Osteoblast (primary cell): ENCODE measurements around the gene HDAC11. TPM values are rescaled to one million over a fixed set of nuclear protein-coding genes. Genes with fewer than 3 reads are reported as not detected.

Source experiments
- DNase-seq: peaks from one replicate; pipeline ENCODE4 v3.0.0; 2011; ENCODE audit warnings: low spot score, mixed read lengths; ENCODE audit not compliant: insufficient read length; ENCODE audit errors: missing footprints
- H2AFZ ChIP-seq: 2 replicates; pipeline ENCODE4 v1.6.0; 2011; ENCODE audit warnings: mild to moderate bottlenecking, low read length
- H3K27ac ChIP-seq: 2 replicates; pipeline ENCODE4 v1.5.1; 2011; ENCODE audit warnings: mild to moderate bottlenecking, low read depth, low read length, moderate library complexity
- H3K27me3 ChIP-seq: 2 replicates; pipeline ENCODE4 v1.6.0; 2012; ENCODE audit warnings: mild to moderate bottlenecking, control low read depth, inconsistent platforms, low read length, moderate library complexity; ENCODE audit not compliant: insufficient read depth
- H3K36me3 ChIP-seq: 2 replicates; pipeline ENCODE4 v1.5.1; 2011; ENCODE audit warnings: mild to moderate bottlenecking, low read length, control low read depth, moderate library complexity; ENCODE audit not compliant: insufficient read depth
- H3K4me1 ChIP-seq: 2 replicates; pipeline ENCODE4 v1.5.1; 2011; ENCODE audit warnings: mild to moderate bottlenecking, low read length, control low read depth, moderate library complexity; ENCODE audit not compliant: insufficient read depth
- H3K4me2 ChIP-seq: 2 replicates; pipeline ENCODE4 v1.6.0; 2011; ENCODE audit warnings: mild to moderate bottlenecking, low read length; ENCODE audit not compliant: insufficient read depth
- H3K4me3 ChIP-seq: fragments of 200-600 bp; sonication (generic); 3 replicates; pipeline ENCODE4 v1.5.1; 2012; ENCODE audit warnings: mild to moderate bottlenecking, low read length, inconsistent platforms; ENCODE audit not compliant: insufficient read depth
- H3K79me2 ChIP-seq: 2 replicates; pipeline ENCODE4 v1.6.0; 2012; ENCODE audit warnings: mild to moderate bottlenecking, low read length, control low read depth, inconsistent platforms; ENCODE audit not compliant: insufficient read depth
- H3K9me3 ChIP-seq: 2 replicates; pipeline ENCODE4 v1.5.1; 2011; ENCODE audit warnings: low read depth, low read length, control low read depth
- H4K20me1 ChIP-seq: 2 replicates; pipeline ENCODE4 v1.6.0; 2012; ENCODE audit warnings: mild to moderate bottlenecking, low read length, control low read depth; ENCODE audit not compliant: insufficient read depth
- total RNA-seq: library from RNA; depleted of rRNA; stranded (reverse); fragments of >200 nt; gene quantifications from 2 replicates; pipeline ENCODE4 v1.2.3, GENCODE V29; 2012
- TF ChIP-seq, protein P1 (sequence below): IDR thresholded peaks from 2 replicates; pipeline ENCODE4 v1.5.1; 2011; ENCODE audit warnings: mild to moderate bottlenecking, low read depth, low read length, moderate library complexity; ENCODE audit errors: extremely low read depth

HDAC11 gene
- total RNA-seq, 1 donor: 11.2 TPM

DNA sequence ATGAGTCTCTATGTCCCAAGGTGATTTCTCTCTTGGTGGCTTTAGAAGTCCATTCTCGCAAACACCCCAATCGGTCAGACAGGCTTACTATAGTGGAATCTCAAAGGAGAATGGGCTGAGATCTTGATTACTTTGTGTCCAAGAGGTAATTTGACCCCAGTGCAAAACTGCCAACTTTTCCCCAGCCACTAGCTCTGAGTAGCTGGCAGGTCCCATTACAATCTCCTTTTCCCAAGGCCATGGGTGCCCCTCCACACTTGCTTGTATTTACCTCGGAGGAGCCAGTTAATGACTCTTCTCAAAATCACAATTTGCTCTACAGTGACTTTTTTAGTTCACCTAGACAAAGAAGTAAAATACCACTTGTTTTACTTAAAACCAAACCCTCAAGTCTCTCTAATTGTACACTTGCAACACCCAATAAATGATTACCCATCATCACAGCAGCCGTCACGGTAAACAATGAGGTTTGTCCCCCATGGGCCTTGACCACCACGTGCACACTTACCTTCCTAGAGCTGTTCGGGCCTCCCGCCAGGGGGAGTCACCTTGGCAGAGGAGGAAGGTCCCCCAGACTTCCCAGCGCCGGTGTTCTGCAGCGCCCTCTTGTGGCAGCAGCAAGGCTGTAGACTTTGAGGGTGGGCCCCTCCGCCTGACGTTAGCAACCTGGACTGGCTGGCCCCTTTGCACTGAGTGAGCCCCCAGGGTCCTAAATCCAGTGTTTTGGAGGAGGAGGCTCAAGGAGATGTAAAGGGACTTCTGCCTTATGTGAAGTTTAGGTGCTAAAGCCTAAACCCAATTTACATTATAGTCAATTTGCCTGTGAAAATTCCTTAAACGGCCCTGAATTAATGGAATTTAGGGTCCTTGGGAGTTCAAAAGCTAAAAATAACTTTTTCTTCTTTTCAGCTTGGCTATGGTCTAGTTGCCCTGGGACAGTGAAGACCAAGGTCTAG lies 18.7 kb upstream of the HDAC11 start:
- Histone ChIP-seq H2AFZ (no peak overlapping the region), H3K4me3 (no peak overlapping the region), H3K4me2 (no peak overlapping the region), H3K36me3 (no peaks in the 10 kb centered on the region), H4K20me1 (no peaks in the 10 kb centered on the region), H3K4me1 (no peaks in the 10 kb centered on the region), H3K79me2 (no peaks in the 10 kb centered on the region), H3K27me3 (peaks cover 22% of the 10 kb centered on the region), H3K27ac (no peak overlapping the region), H3K9me3 (no peaks in the 10 kb centered on the region)
- DNase-seq: no peak
- TF ChIP-seq, protein P1, sequence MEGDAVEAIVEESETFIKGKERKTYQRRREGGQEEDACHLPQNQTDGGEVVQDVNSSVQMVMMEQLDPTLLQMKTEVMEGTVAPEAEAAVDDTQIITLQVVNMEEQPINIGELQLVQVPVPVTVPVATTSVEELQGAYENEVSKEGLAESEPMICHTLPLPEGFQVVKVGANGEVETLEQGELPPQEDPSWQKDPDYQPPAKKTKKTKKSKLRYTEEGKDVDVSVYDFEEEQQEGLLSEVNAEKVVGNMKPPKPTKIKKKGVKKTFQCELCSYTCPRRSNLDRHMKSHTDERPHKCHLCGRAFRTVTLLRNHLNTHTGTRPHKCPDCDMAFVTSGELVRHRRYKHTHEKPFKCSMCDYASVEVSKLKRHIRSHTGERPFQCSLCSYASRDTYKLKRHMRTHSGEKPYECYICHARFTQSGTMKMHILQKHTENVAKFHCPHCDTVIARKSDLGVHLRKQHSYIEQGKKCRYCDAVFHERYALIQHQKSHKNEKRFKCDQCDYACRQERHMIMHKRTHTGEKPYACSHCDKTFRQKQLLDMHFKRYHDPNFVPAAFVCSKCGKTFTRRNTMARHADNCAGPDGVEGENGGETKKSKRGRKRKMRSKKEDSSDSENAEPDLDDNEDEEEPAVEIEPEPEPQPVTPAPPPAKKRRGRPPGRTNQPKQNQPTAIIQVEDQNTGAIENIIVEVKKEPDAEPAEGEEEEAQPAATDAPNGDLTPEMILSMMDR: peak; percentile 63

DNA sequence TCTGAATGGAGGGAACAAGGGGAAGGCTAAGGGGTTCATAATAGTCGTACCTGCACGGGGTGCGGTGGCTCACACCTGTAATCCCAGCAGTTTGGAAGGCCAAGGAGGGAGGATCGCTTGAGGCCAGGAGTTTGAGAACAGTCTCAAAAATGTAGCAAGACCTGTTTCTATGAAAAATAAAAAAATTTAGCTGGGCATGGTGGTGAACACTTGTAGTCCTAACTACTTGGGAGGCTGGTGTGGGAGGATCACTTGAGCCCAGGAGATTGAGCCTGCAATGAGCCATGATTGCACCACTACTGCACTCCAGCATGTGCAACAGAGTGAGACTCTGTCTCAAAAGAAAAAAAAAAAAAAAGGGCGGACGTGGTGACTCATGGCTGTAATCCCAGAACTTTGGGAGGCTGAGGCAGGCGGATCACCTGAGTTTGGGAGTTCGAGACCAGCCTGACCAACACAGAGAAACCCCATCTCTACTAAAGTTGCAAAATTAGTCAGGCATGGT lies 17.9 kb upstream of the HDAC11 start:
- no peaks in the 10 kb centered on the region for H3K36me3 ChIP-seq
- TF ChIP-seq, protein P1: no peak

DNA sequence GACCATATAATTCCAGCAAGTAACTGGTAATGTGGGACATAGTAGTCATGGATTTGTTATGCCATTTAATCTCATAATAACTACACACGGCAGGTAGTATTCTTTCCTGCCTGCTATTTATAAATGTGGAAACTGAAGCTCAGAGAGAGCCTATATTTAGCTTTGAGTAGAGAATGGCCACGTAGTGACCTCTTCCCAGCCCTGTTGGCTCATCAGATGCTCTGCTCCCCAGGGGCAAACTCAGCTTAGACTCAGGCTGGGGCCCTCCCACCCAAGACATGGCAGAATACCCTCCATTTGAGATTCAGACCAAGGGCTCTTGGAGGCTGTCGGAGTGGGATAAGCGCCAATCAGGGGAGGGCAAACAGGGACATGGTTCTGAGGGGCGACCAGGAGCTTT lies 17.3 kb upstream of the HDAC11 start:
- Histone ChIP-seq H4K20me1 (no peaks in the 10 kb centered on the region), H3K27me3 (peaks cover 26% of the 10 kb centered on the region), H3K36me3 (no peaks in the 10 kb centered on the region), H3K27ac (no peak overlapping the region), H3K4me1 (no peaks in the 10 kb centered on the region), H3K4me3 (no peak overlapping the region), H2AFZ (no peak overlapping the region), H3K4me2 (no peak overlapping the region), H3K9me3 (no peaks in the 10 kb centered on the region), H3K79me2 (no peaks in the 10 kb centered on the region)
- DNase-seq: no peak
- TF ChIP-seq, protein P1: no peak

More for the DNA sequence above, 17.9 kb upstream of the HDAC11 start:
- Histone ChIP-seq H3K4me3 (no peak overlapping the region), H3K27ac (no peak overlapping the region), H3K4me1 (no peaks in the 10 kb centered on the region), H3K4me2 (no peak overlapping the region), H4K20me1 (no peaks in the 10 kb centered on the region), H3K27me3 (peaks cover 26% of the 10 kb centered on the region), H3K9me3 (no peaks in the 10 kb centered on the region), H3K79me2 (no peaks in the 10 kb centered on the region), H2AFZ (no peak overlapping the region)
- no peak for DNase-seq
